C1 segment of cervical spinal cord (tissue), 14 donors: ENCODE results near the gene JSRP1.
A peak's percentile ranks its signal among the peaks of the same experiment; 100 is the strongest.

Source experiments
- DNase-seq, 14 donors: peaks; one replicate each; lab custom pipeline; 2025; lab: John Stamatoyannopoulos, UW

Gene JSRP1

DNA sequence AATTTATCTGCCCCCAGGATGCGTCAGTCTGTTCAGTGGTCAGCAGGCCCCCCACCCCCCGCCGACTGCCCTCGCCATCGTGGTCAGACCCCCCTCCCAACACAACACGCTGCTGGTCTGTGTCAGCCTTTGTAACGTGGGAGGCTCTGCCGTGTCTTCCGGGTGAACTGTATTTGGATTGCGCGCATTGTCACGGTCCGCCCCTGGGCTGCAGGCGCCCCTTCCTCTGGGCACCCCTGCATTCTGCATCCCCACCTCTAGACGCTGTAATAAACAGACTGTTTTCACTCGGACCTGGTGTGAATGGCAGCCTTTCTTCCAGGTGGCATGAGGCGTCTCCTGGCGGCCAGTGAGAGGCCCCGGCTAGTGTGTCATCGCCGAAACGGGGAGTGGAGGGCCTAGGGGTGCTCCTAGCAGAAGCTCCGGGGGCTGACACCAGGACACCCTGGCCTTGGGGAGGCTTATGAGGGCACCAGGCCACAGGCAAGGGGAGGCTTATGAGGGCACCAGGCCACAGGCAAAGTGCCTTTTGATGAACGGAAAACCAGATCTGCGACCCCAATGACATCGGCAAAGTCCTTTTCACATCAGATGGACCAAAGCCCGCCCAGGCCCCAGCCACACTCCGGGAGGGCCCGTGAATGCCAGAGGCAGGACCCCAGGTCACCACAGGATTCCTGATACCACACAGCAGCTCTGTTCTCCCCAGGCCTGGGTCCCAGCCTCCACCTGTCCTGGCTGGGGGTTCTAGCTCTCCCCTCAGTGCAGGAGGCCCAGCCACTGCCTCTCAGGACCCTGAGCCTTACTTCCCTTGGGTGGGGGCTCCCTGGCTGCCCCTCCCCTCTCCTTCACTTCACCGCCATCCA is 23.7 kb downstream of the JSRP1 start:
- DNase-seq = no peak

DNA sequence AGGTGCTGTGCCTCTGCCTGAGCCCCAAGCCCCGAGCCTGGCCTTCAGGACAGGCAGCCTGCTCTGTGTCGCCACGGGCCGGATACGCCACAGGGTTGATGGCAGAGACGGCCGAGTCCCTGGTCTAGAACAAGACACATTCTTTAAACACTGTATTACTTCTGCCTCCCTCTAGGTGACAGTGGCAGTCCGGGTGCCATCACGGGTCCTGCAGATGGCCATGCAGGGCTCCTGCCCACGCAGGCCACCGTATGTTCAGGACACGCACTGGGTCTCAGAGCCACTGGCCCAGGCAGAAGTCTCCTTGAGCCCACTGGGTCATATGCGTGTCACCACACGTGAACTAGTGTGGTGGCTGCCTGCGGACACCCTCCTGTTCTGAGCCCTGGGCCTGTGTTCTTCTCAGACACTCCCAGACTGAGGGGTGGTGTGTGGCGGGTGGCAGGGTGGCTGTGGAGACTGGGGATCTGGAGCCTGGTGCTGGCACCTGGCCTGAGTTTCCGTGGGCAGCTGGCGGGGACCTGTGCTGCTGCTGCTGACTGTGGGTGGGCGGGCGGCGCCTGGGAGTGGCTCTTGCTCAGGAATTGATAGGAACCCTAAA is 24.5 kb downstream of the JSRP1 start:
- DNase-seq = peak in 1 of 14 donors; percentile 16

- DNase-seq = no peak
Measured at GRCh38 chr19:2230807-2231533, 25.2 kb downstream of the JSRP1 start.

DNA sequence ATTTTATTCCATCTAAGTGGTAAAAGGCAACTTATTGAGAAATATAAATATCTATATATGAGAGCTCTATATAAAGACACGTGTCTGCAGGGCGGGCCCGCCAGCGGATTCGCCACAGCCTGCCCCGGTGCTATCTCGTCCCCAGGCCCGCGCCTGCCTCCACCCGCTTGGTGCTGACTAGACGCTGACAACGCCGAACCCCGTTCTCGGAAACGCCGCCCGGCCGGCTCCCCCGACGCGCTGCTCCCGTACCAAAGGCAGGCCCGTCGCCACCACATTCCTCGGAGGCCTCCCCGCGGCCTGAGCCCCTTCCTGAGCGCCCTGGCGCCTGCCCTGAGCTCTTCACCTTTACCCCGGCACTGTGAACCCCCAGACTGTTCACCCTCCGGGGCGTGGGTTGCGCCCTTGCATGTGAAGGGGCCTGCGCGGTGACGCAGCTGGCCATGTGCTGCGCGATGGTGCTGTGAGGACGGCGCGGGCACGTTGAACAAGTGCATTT is 26.1 kb downstream of the JSRP1 start:
- no peak for DNase-seq

DNA sequence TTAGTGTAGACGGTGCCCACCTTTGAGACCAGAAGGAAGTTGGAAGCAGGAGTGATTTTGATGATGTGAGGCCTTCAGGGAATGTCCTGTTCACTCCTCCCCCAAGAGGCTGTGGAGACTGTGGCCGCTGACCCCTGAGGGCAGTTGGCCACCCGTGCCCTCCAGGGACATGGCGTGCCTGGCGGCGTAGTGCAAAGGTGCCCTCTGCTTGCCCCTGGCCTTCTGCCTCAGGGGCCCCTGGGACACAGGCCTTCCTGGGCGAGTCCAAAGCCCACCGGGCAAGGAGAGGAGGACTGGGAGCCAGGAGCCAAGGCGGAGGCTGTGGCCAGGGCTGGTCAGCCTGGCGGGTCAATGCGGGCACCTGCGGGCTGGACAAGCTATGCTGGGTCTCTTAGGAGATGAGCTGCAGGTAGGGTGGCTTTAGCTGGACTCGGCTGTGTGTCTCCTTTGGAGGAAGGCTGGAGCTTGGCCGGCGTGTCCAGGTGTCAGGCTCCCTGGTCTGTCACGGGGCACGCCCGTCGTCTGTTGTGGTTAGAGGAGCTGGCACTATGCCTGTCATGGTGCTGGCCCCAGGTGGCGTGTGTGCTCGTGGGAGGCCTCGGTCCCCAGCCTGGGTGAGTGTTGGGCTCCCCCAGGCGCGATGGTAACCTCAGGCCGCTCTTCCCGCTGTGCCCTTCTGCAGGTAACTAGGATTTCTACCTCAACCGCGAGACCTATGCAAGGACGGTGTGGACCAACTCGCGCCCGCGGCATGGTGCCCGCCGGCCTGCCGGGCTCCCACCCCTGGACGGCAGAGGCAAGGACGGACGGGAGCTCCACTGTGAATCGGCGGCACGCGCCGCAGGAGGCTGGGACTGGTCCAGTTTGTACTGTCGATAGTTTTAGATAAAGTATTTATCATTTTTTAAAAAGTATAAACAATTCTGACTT is 26.8 kb downstream of the JSRP1 start:
- DNase-seq = no peak

GRCh38 chr19:2228157-2229030 is 27.8 kb downstream of the JSRP1 start:
- peak in 1 of 14 donors; percentile 9 for DNase-seq

GRCh38 chr19:2227415-2228156 is 28.6 kb downstream of the JSRP1 start:
- DNase-seq = peak in 4 of 14 donors; percentile 6 to 53 (median 25)

DNA sequence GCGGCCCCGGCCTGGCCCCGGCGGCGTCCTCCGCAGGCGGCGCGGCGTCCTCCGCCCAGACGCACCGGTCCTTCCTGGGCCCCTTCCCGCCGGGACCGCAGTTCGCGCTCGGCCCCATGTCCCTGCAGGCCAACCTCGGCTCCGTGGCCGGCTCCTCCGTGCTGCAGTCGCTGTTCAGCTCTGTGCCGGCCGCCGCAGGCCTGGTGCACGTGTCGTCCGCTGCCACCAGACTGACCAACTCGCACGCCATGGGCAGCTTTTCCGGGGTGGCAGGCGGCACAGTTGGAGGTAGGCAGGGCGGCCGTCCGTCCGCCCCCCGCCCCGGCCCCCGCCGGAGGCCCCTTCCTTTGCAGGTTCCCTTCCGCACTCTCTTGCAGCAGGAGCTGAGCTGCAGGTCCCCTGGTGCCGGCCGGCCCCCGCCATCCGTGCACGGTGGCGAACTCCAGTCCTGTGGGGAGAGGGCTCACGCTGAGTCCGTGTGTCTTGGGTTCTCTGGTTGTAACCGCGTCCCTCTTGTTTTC is 29.3 kb downstream of the JSRP1 start:
- no peak for DNase-seq

DNA sequence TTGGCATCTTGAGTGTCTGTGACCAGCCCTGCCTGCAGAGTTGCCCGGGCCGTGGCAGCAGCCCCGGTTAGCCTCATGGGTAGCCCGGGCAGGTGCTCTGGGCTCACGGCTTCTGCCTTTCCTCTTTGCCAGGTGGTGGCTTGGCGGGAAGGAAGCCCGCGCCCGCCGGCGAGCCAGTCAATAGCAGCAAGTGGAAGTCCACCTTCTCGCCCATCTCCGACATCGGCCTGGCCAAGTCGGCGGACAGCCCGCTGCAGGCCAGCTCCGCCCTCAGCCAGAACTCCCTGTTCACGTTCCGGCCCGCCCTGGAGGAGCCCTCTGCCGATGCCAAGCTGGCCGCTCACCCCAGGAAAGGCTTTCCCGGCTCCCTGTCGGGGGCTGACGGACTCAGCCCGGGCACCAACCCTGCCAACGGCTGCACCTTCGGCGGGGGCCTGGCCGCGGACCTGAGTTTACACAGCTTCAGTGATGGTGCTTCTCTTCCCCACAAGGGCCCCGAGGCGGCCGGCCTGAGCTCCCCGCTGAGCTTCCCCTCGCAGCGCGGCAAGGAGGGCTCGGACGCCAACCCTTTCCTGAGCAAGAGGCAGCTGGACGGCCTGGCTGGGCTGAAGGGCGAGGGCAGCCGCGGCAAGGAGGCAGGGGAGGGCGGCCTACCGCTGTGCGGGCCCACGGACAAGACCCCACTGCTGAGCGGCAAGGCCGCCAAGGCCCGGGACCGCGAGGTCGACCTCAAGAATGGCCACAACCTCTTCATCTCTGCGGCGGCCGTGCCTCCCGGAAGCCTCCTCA is 30.0 kb downstream of the JSRP1 start:
- peak in 2 of 14 donors; percentile 23 to 91 for DNase-seq

DNA sequence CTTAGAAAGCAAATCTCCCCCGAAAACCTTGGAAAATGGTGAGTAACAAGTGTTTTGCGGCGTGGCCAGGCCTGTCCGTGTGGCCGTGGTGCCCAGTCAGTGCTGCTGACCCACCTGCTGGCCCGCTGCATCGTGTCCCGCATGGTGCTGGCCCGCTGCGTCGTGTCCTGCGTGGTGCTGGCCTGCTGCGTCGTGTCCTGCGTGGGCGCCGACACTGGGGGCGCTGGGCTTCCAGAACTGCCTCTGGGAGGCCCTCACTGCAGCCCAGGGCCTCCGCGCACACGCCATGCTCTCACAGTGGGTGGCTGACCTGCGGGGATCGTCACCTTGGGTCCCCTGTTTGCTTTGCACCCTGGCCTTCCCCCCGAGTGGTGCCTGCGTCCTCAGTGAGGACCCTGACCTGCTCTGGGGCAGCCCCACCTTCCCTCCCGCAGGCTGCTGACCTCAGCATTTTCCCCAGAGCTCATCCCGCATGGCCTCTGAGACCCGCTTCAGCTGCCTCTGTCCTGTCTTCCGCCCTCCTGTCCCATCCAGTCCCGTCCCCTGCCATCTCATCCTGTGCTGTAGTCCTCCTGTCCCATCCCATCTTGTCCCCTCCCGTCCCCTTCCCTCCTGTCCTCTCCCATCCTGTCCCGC is 30.7 kb downstream of the JSRP1 start:
- DNase-seq = no peak

- no peak for DNase-seq
Measured at GRCh38 chr19:2224754-2225349, 31.4 kb downstream of the JSRP1 start.

- DNase-seq = no peak
Measured at GRCh38 chr19:2223959-2224358, 32.3 kb downstream of the JSRP1 start.

- DNase-seq = no peak
Measured at GRCh38 chr19:2223391-2223790, 32.8 kb downstream of the JSRP1 start.

- DNase-seq = no peak
Measured at GRCh38 chr19:2221918-2222317, 34.3 kb downstream of the JSRP1 start.

- no peak for DNase-seq
Measured at GRCh38 chr19:2221250-2221831, 34.9 kb downstream of the JSRP1 start.

- no peak for DNase-seq
Measured at GRCh38 chr19:2219726-2220125, 36.5 kb downstream of the JSRP1 start.

DNA sequence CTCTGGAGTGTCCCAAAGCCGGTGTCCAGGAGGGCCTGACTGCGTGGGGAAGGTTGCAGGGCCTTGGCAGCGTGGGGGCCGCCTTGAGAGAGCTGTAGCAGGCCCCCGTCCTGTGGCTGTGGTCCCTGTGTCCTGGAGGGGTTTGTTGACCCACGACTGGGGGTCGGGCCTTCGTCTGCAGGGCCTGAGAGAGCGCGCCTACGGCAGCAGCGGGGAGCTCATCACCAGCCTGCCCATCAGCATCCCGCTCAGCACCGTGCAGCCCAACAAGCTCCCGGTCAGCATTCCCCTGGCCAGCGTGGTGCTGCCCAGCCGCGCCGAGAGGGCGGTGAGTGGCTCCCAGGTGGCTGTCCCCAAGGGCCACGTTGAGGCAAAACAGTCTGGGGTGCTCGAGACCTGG is 38.6 kb downstream of the JSRP1 start:
- no peak for DNase-seq
